ENCODE data around the gene AUTS2. TPM values are rescaled to one million over a fixed set of nuclear protein-coding genes. Genes with fewer than 3 reads are reported as not detected.
A peak's percentile ranks its signal among the peaks of the same experiment; 100 is the strongest.

AUTS2 gene
- total RNA-seq, 1 experiment from 2014 or later, result 256 TPM

GRCh38 chr7:70360557-70360956 is 762.3 kb downstream of the AUTS2 start:
- no peaks in the 10 kb centered on the region; a peak in 1 of 7 replicates for H3K36me3 Mint-ChIP-seq (ENCODE audit: insufficient read depth in 1 of 3, low read depth in 3 of 3)
- TF ChIP-seq CTCF (conservative IDR thresholded peaks at IDR 0.05), result no peak
- H2BK15ac ChIP-seq (ENCODE audit: low read depth, low read length), result no peak overlapping the region
- peaks cover 9 to 10% of the 10 kb centered on the region in 2 experiments for H3K4me1 Mint-ChIP-seq
- no peaks in the 10 kb centered on the region for H3K79me1 ChIP-seq (ENCODE audit: insufficient read depth, low read depth, low read length, poor library complexity, severe bottlenecking)
- no peak overlapping the region for H3K4me2 ChIP-seq (ENCODE audit: insufficient read depth, insufficient read length, low read length)
- no peaks in the 10 kb centered on the region for H3K23me2 ChIP-seq (ENCODE audit: insufficient read length, low read depth, low read length, poor library complexity, severe bottlenecking)
- H3K27ac Mint-ChIP-seq, result 0 out of 7 replicates have a peak overlapping the region, but pooled peaks of 1 of the 3 experiments have one; percentile 56
- H3K4me1 ChIP-seq (ENCODE audit: insufficient read depth, low read length), result no peaks in the 10 kb centered on the region; the same call in 1 of the 2 replicates
- no peaks in the 10 kb centered on the region for H3K79me2 ChIP-seq (ENCODE audit: insufficient read depth, low read length)
- H2AK5ac ChIP-seq (ENCODE audit: insufficient read length, low read length), result no peak overlapping the region
- H3K9me3 Mint-ChIP-seq, result no peaks in the 10 kb centered on the region
- H3K23ac ChIP-seq (ENCODE audit: insufficient read length, low read depth, low read length), result no peak overlapping the region
- H2BK12ac ChIP-seq (ENCODE audit: insufficient read length, low read depth, low read length), result no peak overlapping the region
- H3K9me3 ChIP-seq (ENCODE audit: control insufficient read depth, low read depth, low read length), result no peaks in the 10 kb centered on the region
- no peak overlapping the region for H3T11ph ChIP-seq (ENCODE audit: low read length)
- no peak overlapping the region for H3K27ac ChIP-seq (ENCODE audit: insufficient read length, low read depth, low read length)
- no peaks in the 10 kb centered on the region for H4K20me1 ChIP-seq (ENCODE audit: control insufficient read depth, insufficient read depth, insufficient read length)
- no peak overlapping the region for H4K91ac ChIP-seq (ENCODE audit: insufficient read length, low read depth, low read length)
- no peak overlapping the region for H3K9ac ChIP-seq (ENCODE audit: extremely low read depth, insufficient read length, low read length)
- H3K27me3 ChIP-seq (ENCODE audit: insufficient read depth, low read length), result no peaks in the 10 kb centered on the region
- H3K27me3 Mint-ChIP-seq (ENCODE audit: low read depth), result peaks cover 2% of the 10 kb centered on the region; the same call in 1 of the 2 replicates
- H3K4me3 Mint-ChIP-seq, result no peak overlapping the region
- no peak overlapping the region for H3K18ac ChIP-seq (ENCODE audit: insufficient read length, low read depth, low read length)
- no peak for DNase-seq
- H2BK5ac ChIP-seq (ENCODE audit: insufficient read length, low read length), result no peak overlapping the region
- no peak overlapping the region for H3K14ac ChIP-seq (ENCODE audit: insufficient read depth, low read length)
- no peak overlapping the region for H2AFZ ChIP-seq (ENCODE audit: low read length)
- no peak overlapping the region for H2BK120ac ChIP-seq (ENCODE audit: low read depth, low read length, poor library complexity, severe bottlenecking)
- no peak overlapping the region for H4K5ac ChIP-seq (ENCODE audit: insufficient read length, low read depth, low read length)
- no CpG with 5 or more reads among the region's 4 CpGs for WGBS (ENCODE audit: extremely low coverage, insufficient read length, low lambda C conversion rate)
- H3K4ac ChIP-seq (ENCODE audit: low read depth, low read length), result no peak overlapping the region
- no peak overlapping the region for H4K8ac ChIP-seq (replicated peaks; ENCODE audit: insufficient read length, low read depth, low read length)
- H3K56ac ChIP-seq (ENCODE audit: insufficient read length, low read depth, low read length), result no peak overlapping the region
- no peak overlapping the region for H2BK20ac ChIP-seq (ENCODE audit: low read depth, low read length, poor library complexity, severe bottlenecking)

All from H9 (cell line).